HepG2 (cell line): ENCODE measurements around the gene MICOS13. TPM values are rescaled to one million over a fixed set of nuclear protein-coding genes. Genes with fewer than 3 reads are reported as not detected.

Experiments used
- GFI1 ChIP-seq: sonication (generic); formaldehyde crosslinking; IDR thresholded peaks from 2 replicates; pipeline ENCODE4 v1.5.0; 2020; ENCODE audit warnings: missing genetic modification reagents, mild to moderate bottlenecking, borderline replicate concordance
- HOXA3 ChIP-seq: sonication (generic); formaldehyde crosslinking; IDR thresholded peaks from 2 replicates; pipeline ENCODE4 v1.5.0; 2020; ENCODE audit warnings: missing genetic modification reagents
- MTA1 ChIP-seq: sonication (generic); formaldehyde crosslinking; IDR thresholded peaks from 2 replicates; pipeline ENCODE4 v1.4.0; 2020; ENCODE audit warnings: missing genetic modification reagents, mild to moderate bottlenecking, borderline replicate concordance
- PAX8 ChIP-seq: sonication (generic); formaldehyde crosslinking; IDR thresholded peaks from 2 replicates; pipeline ENCODE4 v1.8.0; 2022; ENCODE audit warnings: mild to moderate bottlenecking, missing genetic modification reagents, borderline replicate concordance
- SMAD9 ChIP-seq: sonication (generic); formaldehyde crosslinking; IDR thresholded peaks from 2 replicates; pipeline ENCODE4 v1.5.1; 2020; ENCODE audit warnings: mild to moderate bottlenecking, missing genetic modification reagents
- SP5 ChIP-seq: IDR thresholded peaks from 2 replicates; pipeline ENCODE4 v1.6.1; 2016; ENCODE audit warnings: low read depth, borderline replicate concordance
- U2AF1 ChIP-seq: fragments of 200-400 bp; formaldehyde crosslinking; optimal IDR thresholded peaks from 2 replicates; pipeline ENCODE3; 2017; ENCODE audit warnings: mild to moderate bottlenecking, low read depth, low read length
- ZNF337 ChIP-seq: sonication (generic); formaldehyde crosslinking; IDR thresholded peaks from 2 replicates; pipeline ENCODE4 v1.5.1; 2020; ENCODE audit warnings: missing genetic modification reagents, low read depth, mild to moderate bottlenecking, borderline replicate concordance
- ZNF468 ChIP-seq: sonication (generic); formaldehyde crosslinking; IDR thresholded peaks from 2 replicates; pipeline ENCODE4 v1.8.0; 2022; ENCODE audit warnings: mild to moderate bottlenecking, moderate library complexity, missing genetic modification reagents
- ZNF709 ChIP-seq: sonication (generic); formaldehyde crosslinking; IDR thresholded peaks from 2 replicates; pipeline ENCODE4 v1.5.0; 2020; ENCODE audit warnings: mild to moderate bottlenecking, missing genetic modification reagents
- polyA plus RNA-seq, 8 experiments: library from polyadenylated mRNA; depleted of rRNA in 3 of 8; stranded (reverse) in 7 of 8; unstranded in 1 of 8; fragments of >200 nt; fragmentation: Illumina TruSeq in 4 of 8; extraction: Trizol in 4 of 8; gene quantifications; 2 replicates each; pipeline versions ENCODE4 v1.2.1 to v1.2.3, GENCODE V29; 2011 to 2016; ENCODE audit warnings: low read depth in 4 of 8, missing spikeins in 1 of 8, mixed read lengths in 1 of 8; ENCODE audit not compliant: insufficient read depth in 1 of 8
- total RNA-seq, 5 experiments: library from RNA; depleted of rRNA; stranded (reverse); fragments of >200 nt; fragmentation: Illumina TruSeq; extraction: Trizol; gene quantifications; 2 replicates each; pipeline ENCODE4 v1.2.3, GENCODE V29; 2016; ENCODE audit warnings: low read depth in 1 of 5
- TF ChIP-seq, protein P1 (sequence below): sonication (generic); formaldehyde crosslinking; IDR thresholded peaks from 2 replicates; pipeline ENCODE4 v1.5.0; 2020; ENCODE audit warnings: missing genetic modification reagents
- TF ChIP-seq, protein P2 (sequence below): sonication (generic); formaldehyde crosslinking; conservative IDR thresholded peaks from 2 replicates; pipeline ENCODE4 v1.8.0; 2022; ENCODE audit warnings: low read depth, missing genetic modification reagents
- TF ChIP-seq, protein P3 (sequence below): IDR thresholded peaks from 2 replicates; pipeline ENCODE4 v1.6.1; 2016; ENCODE audit warnings: control low read depth
- TF ChIP-seq, protein P4 (sequence below): IDR thresholded peaks from 2 replicates; pipeline ENCODE4 v1.6.1; 2016; ENCODE audit warnings: low read depth
- TF ChIP-seq, protein P5 (sequence below): sonication (generic); formaldehyde crosslinking; conservative IDR thresholded peaks from 2 replicates; pipeline ENCODE4 v1.4.0; 2020; ENCODE audit warnings: mild to moderate bottlenecking, missing genetic modification reagents, moderate library complexity
- TF ChIP-seq, protein P6 (sequence below): sonication (generic); IDR thresholded peaks from 2 replicates; pipeline ENCODE4 v1.6.1; 2016; ENCODE audit warnings: low read depth, borderline replicate concordance

The MICOS13 gene
- total and polyA plus RNA-seq, 2 of the 13 experiments (the other 11 are each of a cell fraction or from before 2014, with no cell fraction given), result 28.8 to 35.4 TPM

DNA sequence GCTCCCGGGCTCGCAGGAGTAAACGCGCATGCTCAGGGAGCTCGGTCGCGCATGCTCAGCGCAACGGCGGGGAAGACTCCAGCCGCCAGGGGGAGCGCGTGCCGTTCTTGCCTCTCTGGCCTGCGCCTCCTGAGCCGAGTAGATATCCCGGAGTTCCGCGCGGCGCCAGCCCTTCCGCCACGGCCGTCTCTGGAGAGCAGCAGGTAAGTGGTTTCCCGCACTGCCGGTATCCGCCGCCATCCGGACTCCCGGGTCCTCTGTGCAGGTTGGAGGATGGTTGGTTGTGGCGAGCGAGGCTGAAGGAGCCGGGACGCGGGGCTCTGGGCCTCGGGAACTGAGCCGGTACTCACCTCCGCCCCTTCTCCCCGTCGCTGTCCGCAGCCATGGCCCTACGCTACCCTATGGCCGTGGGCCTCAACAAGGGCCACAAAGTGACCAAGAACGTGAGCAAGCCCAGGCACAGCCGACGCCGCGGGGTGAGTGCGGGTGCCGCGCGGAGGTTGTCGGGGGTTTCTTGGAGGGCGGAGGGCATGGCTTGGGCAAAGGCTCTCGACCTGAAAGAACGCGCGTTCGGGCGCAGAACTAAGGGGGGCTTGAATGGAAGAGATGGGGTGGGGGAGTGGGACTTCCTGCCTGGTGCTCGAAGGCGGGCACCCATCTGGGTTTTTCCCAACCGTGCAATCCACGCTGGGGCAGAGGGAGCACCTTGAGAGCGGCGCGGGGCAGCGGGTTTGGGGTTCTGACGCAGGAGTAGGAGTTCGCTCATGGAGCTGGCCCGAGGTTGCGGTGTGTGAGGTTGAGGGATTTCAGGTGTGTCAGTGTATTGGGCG lies 10.0 kb upstream of the MICOS13 start, which contains the start of gene RPL36 (continued):
- TF ChIP-seq, protein P1, sequence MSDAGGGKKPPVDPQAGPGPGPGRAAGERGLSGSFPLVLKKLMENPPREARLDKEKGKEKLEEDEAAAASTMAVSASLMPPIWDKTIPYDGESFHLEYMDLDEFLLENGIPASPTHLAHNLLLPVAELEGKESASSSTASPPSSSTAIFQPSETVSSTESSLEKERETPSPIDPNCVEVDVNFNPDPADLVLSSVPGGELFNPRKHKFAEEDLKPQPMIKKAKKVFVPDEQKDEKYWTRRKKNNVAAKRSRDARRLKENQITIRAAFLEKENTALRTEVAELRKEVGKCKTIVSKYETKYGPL (CRISPR knock-in tag), result no peak
- TF ChIP-seq, protein P2, sequence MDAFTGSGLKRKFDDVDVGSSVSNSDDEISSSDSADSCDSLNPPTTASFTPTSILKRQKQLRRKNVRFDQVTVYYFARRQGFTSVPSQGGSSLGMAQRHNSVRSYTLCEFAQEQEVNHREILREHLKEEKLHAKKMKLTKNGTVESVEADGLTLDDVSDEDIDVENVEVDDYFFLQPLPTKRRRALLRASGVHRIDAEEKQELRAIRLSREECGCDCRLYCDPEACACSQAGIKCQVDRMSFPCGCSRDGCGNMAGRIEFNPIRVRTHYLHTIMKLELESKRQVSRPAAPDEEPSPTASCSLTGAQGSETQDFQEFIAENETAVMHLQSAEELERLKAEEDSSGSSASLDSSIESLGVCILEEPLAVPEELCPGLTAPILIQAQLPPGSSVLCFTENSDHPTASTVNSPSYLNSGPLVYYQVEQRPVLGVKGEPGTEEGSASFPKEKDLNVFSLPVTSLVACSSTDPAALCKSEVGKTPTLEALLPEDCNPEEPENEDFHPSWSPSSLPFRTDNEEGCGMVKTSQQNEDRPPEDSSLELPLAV, result 0 out of 2 replicates have a peak, but pooled peaks have one; percentile 29
- TF ChIP-seq MTA1 (CRISPR knock-in tag) (no peak; the same call in 1 of the 2 replicates), HOXA3 (peak; percentile 87), ZNF337 (CRISPR knock-in tag) (0 out of 2 replicates have a peak, but pooled peaks have one; percentile 60), SP5 (no peak), ZNF468 (0 out of 2 replicates have a peak, but pooled peaks have one; percentile 52), SMAD9 (CRISPR knock-in tag) (no peak), U2AF1 (peak; percentile 85), ZNF709 (CRISPR knock-in tag) (peak; percentile 97), PAX8 (0 out of 2 replicates have a peak, but pooled peaks have one; percentile 41), GFI1 (no peak; the same call in 1 of the 2 replicates)
- TF ChIP-seq, protein P3, sequence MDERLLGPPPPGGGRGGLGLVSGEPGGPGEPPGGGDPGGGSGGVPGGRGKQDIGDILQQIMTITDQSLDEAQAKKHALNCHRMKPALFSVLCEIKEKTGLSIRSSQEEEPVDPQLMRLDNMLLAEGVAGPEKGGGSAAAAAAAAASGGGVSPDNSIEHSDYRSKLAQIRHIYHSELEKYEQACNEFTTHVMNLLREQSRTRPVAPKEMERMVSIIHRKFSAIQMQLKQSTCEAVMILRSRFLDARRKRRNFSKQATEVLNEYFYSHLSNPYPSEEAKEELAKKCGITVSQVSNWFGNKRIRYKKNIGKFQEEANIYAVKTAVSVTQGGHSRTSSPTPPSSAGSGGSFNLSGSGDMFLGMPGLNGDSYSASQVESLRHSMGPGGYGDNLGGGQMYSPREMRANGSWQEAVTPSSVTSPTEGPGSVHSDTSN (CRISPR knock-in tag), result no peak
- TF ChIP-seq, protein P4, sequence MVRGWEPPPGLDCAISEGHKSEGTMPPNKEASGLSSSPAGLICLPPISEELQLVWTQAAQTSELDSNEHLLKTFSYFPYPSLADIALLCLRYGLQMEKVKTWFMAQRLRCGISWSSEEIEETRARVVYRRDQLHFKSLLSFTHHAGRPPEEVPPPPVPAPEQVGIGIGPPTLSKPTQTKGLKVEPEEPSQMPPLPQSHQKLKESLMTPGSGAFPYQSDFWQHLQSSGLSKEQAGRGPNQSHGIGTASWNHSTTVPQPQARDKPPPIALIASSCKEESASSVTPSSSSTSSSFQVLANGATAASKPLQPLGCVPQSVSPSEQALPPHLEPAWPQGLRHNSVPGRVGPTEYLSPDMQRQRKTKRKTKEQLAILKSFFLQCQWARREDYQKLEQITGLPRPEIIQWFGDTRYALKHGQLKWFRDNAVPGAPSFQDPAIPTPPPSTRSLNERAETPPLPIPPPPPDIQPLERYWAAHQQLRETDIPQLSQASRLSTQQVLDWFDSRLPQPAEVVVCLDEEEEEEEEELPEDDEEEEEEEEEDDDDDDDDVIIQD (CRISPR knock-in tag), result no peak
- TF ChIP-seq, protein P5, sequence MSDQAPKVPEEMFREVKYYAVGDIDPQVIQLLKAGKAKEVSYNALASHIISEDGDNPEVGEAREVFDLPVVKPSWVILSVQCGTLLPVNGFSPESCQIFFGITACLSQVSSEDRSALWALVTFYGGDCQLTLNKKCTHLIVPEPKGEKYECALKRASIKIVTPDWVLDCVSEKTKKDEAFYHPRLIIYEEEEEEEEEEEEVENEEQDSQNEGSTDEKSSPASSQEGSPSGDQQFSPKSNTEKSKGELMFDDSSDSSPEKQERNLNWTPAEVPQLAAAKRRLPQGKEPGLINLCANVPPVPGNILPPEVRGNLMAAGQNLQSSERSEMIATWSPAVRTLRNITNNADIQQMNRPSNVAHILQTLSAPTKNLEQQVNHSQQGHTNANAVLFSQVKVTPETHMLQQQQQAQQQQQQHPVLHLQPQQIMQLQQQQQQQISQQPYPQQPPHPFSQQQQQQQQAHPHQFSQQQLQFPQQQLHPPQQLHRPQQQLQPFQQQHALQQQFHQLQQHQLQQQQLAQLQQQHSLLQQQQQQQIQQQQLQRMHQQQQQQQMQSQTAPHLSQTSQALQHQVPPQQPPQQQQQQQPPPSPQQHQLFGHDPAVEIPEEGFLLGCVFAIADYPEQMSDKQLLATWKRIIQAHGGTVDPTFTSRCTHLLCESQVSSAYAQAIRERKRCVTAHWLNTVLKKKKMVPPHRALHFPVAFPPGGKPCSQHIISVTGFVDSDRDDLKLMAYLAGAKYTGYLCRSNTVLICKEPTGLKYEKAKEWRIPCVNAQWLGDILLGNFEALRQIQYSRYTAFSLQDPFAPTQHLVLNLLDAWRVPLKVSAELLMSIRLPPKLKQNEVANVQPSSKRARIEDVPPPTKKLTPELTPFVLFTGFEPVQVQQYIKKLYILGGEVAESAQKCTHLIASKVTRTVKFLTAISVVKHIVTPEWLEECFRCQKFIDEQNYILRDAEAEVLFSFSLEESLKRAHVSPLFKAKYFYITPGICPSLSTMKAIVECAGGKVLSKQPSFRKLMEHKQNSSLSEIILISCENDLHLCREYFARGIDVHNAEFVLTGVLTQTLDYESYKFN (CRISPR knock-in tag), result peak; percentile 6; the same call in 1 of the 2 replicates
- TF ChIP-seq, protein P6, sequence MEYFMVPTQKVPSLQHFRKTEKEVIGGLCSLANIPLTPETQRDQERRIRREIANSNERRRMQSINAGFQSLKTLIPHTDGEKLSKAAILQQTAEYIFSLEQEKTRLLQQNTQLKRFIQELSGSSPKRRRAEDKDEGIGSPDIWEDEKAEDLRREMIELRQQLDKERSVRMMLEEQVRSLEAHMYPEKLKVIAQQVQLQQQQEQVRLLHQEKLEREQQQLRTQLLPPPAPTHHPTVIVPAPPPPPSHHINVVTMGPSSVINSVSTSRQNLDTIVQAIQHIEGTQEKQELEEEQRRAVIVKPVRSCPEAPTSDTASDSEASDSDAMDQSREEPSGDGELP, result peak; percentile 15; the same call in 1 of the 2 replicates
